OCI-LY3 (cell line): ENCODE results near the gene ST3GAL6.

Experiments used
- EZH2phosphoT487 ChIP-seq: fragments of 200-600 bp; shearing (Covaris generic); IDR thresholded peaks from 2 replicates; pipeline ENCODE4 v1.6.1; 2018; ENCODE audit warnings: antibody characterized with exemption, mixed run types, low read depth
- TF ChIP-seq, protein P1 (sequence below): fragments of 200-600, 300-600 bp; sonication (generic); IDR thresholded peaks from 2 replicates; pipeline ENCODE4 v1.5.1; 2014; ENCODE audit warnings: antibody characterized with exemption, low read length, low read depth

DNA sequence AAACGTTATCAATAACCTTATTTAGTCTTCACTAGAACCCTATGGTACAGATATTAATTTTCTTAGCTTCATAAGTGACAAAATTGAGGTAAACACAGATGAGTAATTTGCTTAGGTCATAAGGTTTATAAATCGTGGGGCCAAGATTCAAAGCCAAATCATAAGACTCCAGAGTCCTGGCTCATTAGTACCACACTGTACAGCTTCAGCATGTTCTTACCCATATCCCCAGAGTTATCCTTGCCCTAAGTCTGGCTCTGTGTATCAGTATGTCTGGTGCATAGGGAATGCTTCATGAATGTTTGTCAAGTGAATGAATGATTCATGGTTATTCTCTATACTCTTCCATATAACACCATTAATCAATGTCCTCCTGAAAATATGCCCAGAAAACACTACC is 45.6 kb upstream of the ST3GAL6 start:
- TF ChIP-seq, protein P1, sequence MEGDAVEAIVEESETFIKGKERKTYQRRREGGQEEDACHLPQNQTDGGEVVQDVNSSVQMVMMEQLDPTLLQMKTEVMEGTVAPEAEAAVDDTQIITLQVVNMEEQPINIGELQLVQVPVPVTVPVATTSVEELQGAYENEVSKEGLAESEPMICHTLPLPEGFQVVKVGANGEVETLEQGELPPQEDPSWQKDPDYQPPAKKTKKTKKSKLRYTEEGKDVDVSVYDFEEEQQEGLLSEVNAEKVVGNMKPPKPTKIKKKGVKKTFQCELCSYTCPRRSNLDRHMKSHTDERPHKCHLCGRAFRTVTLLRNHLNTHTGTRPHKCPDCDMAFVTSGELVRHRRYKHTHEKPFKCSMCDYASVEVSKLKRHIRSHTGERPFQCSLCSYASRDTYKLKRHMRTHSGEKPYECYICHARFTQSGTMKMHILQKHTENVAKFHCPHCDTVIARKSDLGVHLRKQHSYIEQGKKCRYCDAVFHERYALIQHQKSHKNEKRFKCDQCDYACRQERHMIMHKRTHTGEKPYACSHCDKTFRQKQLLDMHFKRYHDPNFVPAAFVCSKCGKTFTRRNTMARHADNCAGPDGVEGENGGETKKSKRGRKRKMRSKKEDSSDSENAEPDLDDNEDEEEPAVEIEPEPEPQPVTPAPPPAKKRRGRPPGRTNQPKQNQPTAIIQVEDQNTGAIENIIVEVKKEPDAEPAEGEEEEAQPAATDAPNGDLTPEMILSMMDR: no peak
- no peak for TF ChIP-seq EZH2phosphoT487
